ENCODE data around the gene CENPX.

The CENPX gene

DNA sequence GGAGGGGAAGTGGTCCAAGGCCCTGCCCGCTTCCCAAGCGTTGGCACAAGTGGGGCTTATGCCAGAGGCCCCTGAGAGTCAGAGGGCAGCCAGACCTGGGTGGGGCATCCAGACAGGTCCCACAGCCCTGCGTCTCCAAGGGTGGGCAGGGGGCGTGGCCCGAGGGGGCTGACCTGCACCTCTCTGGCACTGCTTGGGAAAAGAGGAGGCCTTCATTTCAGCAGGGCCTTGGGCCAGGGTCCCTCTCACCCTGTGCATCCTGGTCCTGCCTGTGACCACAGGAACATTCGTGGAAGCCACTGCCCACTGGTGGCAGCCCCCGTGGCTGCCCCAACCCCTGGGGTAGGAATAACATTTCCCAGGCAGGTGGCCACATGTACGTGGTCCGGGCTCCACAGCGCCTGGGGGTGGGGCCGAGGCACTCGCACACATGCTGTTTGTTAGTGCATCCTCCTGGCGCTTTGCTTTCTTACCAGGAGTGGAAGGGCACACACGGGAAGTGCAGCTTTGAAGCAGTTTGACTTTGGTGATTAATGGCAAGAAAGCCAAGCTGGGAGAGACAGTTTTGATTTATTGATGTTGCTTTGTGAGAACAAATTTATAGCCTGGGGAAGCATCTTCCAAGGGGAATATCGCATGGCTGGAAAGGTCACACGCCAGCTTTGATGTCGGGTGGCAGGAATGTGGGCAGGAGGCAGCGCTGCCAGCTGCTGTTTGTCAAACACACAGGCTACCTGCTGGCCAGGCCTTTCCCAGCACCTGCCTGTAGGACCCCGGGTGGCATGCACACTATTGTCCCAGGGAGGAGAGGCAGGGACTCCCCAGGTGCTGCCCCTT is 4.3 kb downstream of the CENPX start:
- Histone ChIP-seq H3K9me3 (ENCODE audit: control insufficient read depth, insufficient read depth, low read length) (no peaks in the 10 kb centered on the region), H3F3A (ENCODE audit: control insufficient read depth, insufficient read depth) (peaks cover 3% of the 10 kb centered on the region; the same call in 1 of the 2 replicates), H3K4me2 (ENCODE audit: low read length) (no peak overlapping the region), H3K27ac (ENCODE audit: low read depth, low read length) (no peak overlapping the region), H3K79me2 (ENCODE audit: control insufficient read depth, low read length) (peaks cover 23% of the 10 kb centered on the region), H3K27me3 (ENCODE audit: control insufficient read depth, low read length) (no peaks in the 10 kb centered on the region), H3K4me3 (ENCODE audit: low read length) (no peak overlapping the region), H3K36me3 (ENCODE audit: control insufficient read depth, low read length) (peaks cover 7% of the 10 kb centered on the region), H3K4me1 (ENCODE audit: control insufficient read depth, low read length) (peaks cover 22% of the 10 kb centered on the region), H4K20me1 (ENCODE audit: control insufficient read depth, insufficient read depth, low read depth, low read length) (peaks cover 8% of the 10 kb centered on the region; the same call in 1 of the 2 replicates), H3K9me2 (replicated peaks; ENCODE audit: control insufficient read depth, low read length) (no peaks in the 10 kb centered on the region)
- TF ChIP-seq EZH2phosphoT487 (IDR thresholded peaks at IDR 0.05; ENCODE audit: borderline replicate concordance, low read length): no peak

DNA sequence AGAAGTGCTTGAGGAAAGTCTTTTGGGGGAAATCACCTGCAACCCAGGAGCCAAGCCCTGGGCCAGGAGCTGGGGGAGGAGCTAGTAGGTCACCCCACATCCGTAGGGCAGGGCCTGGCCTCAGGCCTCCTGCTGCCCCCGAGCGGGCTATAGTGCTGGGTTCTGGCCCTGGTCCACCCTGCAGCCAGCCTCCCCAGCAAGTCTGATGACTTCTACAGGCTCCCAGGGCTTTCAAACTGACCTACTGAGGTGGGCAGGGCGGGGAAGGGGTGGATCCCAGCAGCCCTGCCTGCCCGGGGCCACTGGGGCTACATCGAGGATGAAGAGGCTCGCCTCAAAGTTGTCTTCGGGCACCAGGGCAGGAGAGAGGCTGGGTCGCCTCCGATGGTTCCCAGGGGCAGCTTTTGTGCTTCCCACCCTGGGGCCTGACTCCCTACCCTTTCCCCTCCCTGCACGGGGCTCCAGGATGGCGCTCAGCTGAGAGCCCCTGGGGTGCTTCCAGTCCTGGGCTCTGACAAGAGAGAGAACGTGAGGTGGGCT is 5.0 kb downstream of the CENPX start:
- peaks cover 8% of the 10 kb centered on the region; the same call in 1 of the 2 replicates for H4K20me1 ChIP-seq (ENCODE audit: control insufficient read depth, insufficient read depth, low read depth, low read length)
- peaks cover 3% of the 10 kb centered on the region; the same call in 1 of the 2 replicates for H3F3A ChIP-seq (ENCODE audit: control insufficient read depth, insufficient read depth)
- peaks cover 7% of the 10 kb centered on the region for H3K36me3 ChIP-seq (ENCODE audit: control insufficient read depth, low read length)
- H3K4me2 ChIP-seq (ENCODE audit: low read length): no peak overlapping the region
- no peak overlapping the region for H3K27ac ChIP-seq (ENCODE audit: low read depth, low read length)
- H3K9me3 ChIP-seq (ENCODE audit: control insufficient read depth, insufficient read depth, low read length): no peaks in the 10 kb centered on the region
- H3K4me1 ChIP-seq (ENCODE audit: control insufficient read depth, low read length): peaks cover 22% of the 10 kb centered on the region
- H3K27me3 ChIP-seq (ENCODE audit: control insufficient read depth, low read length): no peaks in the 10 kb centered on the region
- no peaks in the 10 kb centered on the region for H3K9me2 ChIP-seq (replicated peaks; ENCODE audit: control insufficient read depth, low read length)
- H3K79me2 ChIP-seq (ENCODE audit: control insufficient read depth, low read length): peaks cover 23% of the 10 kb centered on the region
- TF ChIP-seq, protein P1, sequence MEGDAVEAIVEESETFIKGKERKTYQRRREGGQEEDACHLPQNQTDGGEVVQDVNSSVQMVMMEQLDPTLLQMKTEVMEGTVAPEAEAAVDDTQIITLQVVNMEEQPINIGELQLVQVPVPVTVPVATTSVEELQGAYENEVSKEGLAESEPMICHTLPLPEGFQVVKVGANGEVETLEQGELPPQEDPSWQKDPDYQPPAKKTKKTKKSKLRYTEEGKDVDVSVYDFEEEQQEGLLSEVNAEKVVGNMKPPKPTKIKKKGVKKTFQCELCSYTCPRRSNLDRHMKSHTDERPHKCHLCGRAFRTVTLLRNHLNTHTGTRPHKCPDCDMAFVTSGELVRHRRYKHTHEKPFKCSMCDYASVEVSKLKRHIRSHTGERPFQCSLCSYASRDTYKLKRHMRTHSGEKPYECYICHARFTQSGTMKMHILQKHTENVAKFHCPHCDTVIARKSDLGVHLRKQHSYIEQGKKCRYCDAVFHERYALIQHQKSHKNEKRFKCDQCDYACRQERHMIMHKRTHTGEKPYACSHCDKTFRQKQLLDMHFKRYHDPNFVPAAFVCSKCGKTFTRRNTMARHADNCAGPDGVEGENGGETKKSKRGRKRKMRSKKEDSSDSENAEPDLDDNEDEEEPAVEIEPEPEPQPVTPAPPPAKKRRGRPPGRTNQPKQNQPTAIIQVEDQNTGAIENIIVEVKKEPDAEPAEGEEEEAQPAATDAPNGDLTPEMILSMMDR (IDR thresholded peaks at IDR 0.05; ENCODE audit: low read depth, low read length, poor library complexity, severe bottlenecking): no peak
- no peak for TF ChIP-seq EZH2phosphoT487 (IDR thresholded peaks at IDR 0.05; ENCODE audit: borderline replicate concordance, low read length)
- no peak overlapping the region for H3K4me3 ChIP-seq (ENCODE audit: low read length)

DNA sequence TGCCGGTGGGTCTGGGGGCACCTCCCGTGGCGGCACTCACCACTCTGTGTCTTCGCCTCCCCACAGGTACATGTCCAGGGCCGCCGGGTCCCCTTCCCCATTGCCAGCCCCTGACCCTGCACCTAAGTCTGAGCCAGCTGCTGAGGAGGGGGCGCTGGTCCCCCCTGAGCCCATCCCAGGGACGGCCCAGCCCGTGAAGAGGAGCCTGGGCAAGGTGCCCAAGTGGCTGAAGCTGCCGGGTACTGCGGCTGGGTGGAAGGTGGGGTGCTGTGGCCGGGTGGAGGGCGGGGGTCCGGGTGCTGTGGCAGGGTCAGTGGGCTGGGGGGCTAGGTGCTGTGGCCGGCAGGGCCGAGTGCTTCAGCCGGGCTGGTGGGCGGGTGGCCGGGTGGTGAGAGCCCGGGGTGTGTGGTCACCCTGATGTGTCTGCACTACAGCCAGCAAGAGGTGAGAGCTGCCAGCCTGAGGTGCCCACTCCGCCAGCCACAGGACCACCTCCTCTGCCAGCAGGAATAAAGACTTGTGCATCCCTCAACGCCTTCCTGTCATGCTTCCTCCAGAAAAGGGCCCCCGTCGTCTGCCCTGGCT is 5.7 kb downstream of the CENPX start:
- no peak for TF ChIP-seq EZH2phosphoT487 (IDR thresholded peaks at IDR 0.05; ENCODE audit: borderline replicate concordance, low read length)
- TF ChIP-seq, protein P1 (IDR thresholded peaks at IDR 0.05; ENCODE audit: low read depth, low read length, poor library complexity, severe bottlenecking): no peak
- H3K36me3 ChIP-seq (ENCODE audit: control insufficient read depth, low read length): peaks cover 7% of the 10 kb centered on the region
- peaks cover 8% of the 10 kb centered on the region; the same call in 1 of the 2 replicates for H4K20me1 ChIP-seq (ENCODE audit: control insufficient read depth, insufficient read depth, low read depth, low read length)
- H3F3A ChIP-seq (ENCODE audit: control insufficient read depth, insufficient read depth): peaks cover 3% of the 10 kb centered on the region; the same call in 1 of the 2 replicates
- H3K4me3 ChIP-seq (ENCODE audit: low read length): no peak overlapping the region
- no peaks in the 10 kb centered on the region for H3K27me3 ChIP-seq (ENCODE audit: control insufficient read depth, low read length)
- no peaks in the 10 kb centered on the region for H3K9me3 ChIP-seq (ENCODE audit: control insufficient read depth, insufficient read depth, low read length)
- no peak overlapping the region for H3K27ac ChIP-seq (ENCODE audit: low read depth, low read length)
- H3K4me1 ChIP-seq (ENCODE audit: control insufficient read depth, low read length): peaks cover 22% of the 10 kb centered on the region
- no peak overlapping the region for H3K4me2 ChIP-seq (ENCODE audit: low read length)
- H3K79me2 ChIP-seq (ENCODE audit: control insufficient read depth, low read length): peaks cover 17% of the 10 kb centered on the region
- no peaks in the 10 kb centered on the region for H3K9me2 ChIP-seq (replicated peaks; ENCODE audit: control insufficient read depth, low read length)

Data from DOHH2 (cell line).